K562 (cell line): ENCODE data around the gene BMAL1. TPM values are rescaled to one million over a fixed set of nuclear protein-coding genes. Genes with fewer than 3 reads are reported as not detected.

ENCODE experiments used
- ATAC-seq: fragments of 200-7000 bp; cut with Tn5 transposase; 3 replicates; pipeline ENCODE4 v1.9.1; 2020; ENCODE audit warnings: moderate library complexity
- BruUV-seq: library from RNA; stranded (reverse); fragments of 400-500 nt; replicated peaks from 2 replicates; lab custom pipeline; 2021; lab: Mats Ljungman, UMichigan
- CTCF ChIA-PET: fragments of 300-600 bp; formaldehyde crosslinking; extraction: SDS; loops from one replicate; lab custom pipeline; 2021; ENCODE audit warnings: low intra/inter-chr PET ratio; lab: Yijun Ruan, JAX
- POLR2A ChIA-PET: fragments of 300-600, 350-650 bp; sonication (Branson Sonifier 250); formaldehyde crosslinking; extraction: SDS; loops from one replicate; lab custom pipeline; 2021; ENCODE audit warnings: antibody characterized with exemption, inconsistent platforms; lab: Yijun Ruan, JAX
- DNase-seq, 4 experiments: peaks; one replicate each; pipeline versions ENCODE4 v3.0.0 to v3.0.0-alpha.2; 2011 to 2018; ENCODE audit warnings: low spot score in 3 of 4, mixed read lengths in 3 of 4; ENCODE audit errors: extremely low read depth in 1 of 4
- FAIRE-seq: peaks from 2 replicates; lab custom pipeline; 2011; peaks lifted over from hg19 to GRCh38; lab: Jason Lieb, UNC
- H2AFZ ChIP-seq: 2 replicates; pipeline ENCODE4 v1.6.0; 2011; ENCODE audit warnings: low read depth, low read length, control low read depth, inconsistent platforms
- H3K27ac ChIP-seq: fragments of 200-600 bp; 3 replicates; pipeline ENCODE4 v1.8.0; 2011; ENCODE audit warnings: low read depth, mild to moderate bottlenecking, control low read depth, inconsistent platforms, low read length, moderate library complexity, mixed read lengths; ENCODE audit errors: extremely low read depth
- H3K27me3 ChIP-seq, 2 experiments: fragments of 300-600 bp in 1 of 2; 2 replicates in 1 of 2; 3 replicates in 1 of 2; pipeline versions ENCODE4 v1.6.0 to v1.8.0; 2011; ENCODE audit warnings: inconsistent platforms in 2 of 2, low read length in 2 of 2, mild to moderate bottlenecking in 1 of 2, mixed read lengths in 1 of 2, moderate library complexity in 1 of 2; ENCODE audit not compliant: control insufficient read depth in 2 of 2, insufficient read depth in 2 of 2
- H3K36me3 ChIP-seq: fragments of 300-600 bp; 3 replicates; pipeline ENCODE4 v1.8.0; 2011; ENCODE audit warnings: mild to moderate bottlenecking, low read length, inconsistent platforms; ENCODE audit not compliant: control insufficient read depth, insufficient read depth
- H3K4me1 ChIP-seq, 2 experiments: fragments of 200-600 bp in 1 of 2; replicated peaks in 1 of 2; 2 replicates in 1 of 2; 3 replicates in 1 of 2; pipeline versions ENCODE4 v1.5.1 to v1.8.0; 2011; ENCODE audit warnings: inconsistent platforms in 2 of 2, low read length in 2 of 2, mild to moderate bottlenecking in 1 of 2, mixed read lengths in 1 of 2, moderate library complexity in 1 of 2; ENCODE audit not compliant: control insufficient read depth in 2 of 2, insufficient read depth in 2 of 2
- H3K4me2 ChIP-seq: 2 replicates; pipeline ENCODE4 v1.6.1; 2011; ENCODE audit warnings: low read length, control low read depth, inconsistent platforms, mixed read lengths; ENCODE audit not compliant: insufficient read depth
- H3K4me3 ChIP-seq: fragments of 200-600 bp; sonication (generic), shearing (Covaris generic); 2 replicates; pipeline ENCODE4 v1.5.1; 2016; ENCODE audit warnings: control low read depth, inconsistent platforms
- H3K79me2 ChIP-seq: fragments of 200-600 bp; 3 replicates; pipeline ENCODE4 v1.8.0; 2011; ENCODE audit warnings: low read length, inconsistent platforms; ENCODE audit not compliant: control insufficient read depth, insufficient read depth
- H3K9ac ChIP-seq, 2 experiments: 2 replicates each; pipeline versions ENCODE4 v1.6.0 to v1.6.1; 2011; ENCODE audit warnings: low read depth in 2 of 2, low read length in 2 of 2, control low read depth in 1 of 2, inconsistent platforms in 1 of 2, mild to moderate bottlenecking in 1 of 2, mixed read lengths in 1 of 2; ENCODE audit not compliant: insufficient read depth in 1 of 2
- H3K9me1 ChIP-seq: one replicate; pipeline ENCODE4 v1.6.0; 2011; ENCODE audit warnings: inconsistent platforms, mild to moderate bottlenecking, low read length, moderate library complexity; ENCODE audit not compliant: control insufficient read depth, insufficient read depth
- H3K9me3 ChIP-seq: replicated peaks from 2 replicates; pipeline ENCODE4 v1.5.1; 2011; ENCODE audit warnings: low read depth, low read length, inconsistent platforms; ENCODE audit not compliant: control insufficient read depth, insufficient read depth
- H4K20me1 ChIP-seq: replicated peaks from 2 replicates; pipeline ENCODE4 v1.6.1; 2011; ENCODE audit warnings: low read length, inconsistent platforms, mixed read lengths; ENCODE audit not compliant: control insufficient read depth, insufficient read depth
- ARID2 ChIP-seq: fragments of 450-650 bp; IDR thresholded peaks from 2 replicates; pipeline ENCODE4 v1.6.1; 2017; ENCODE audit warnings: antibody characterized with exemption, mild to moderate bottlenecking
- ETS2 ChIP-seq: IDR thresholded peaks from 2 replicates; pipeline ENCODE4 v1.6.1; 2016; ENCODE audit warnings: borderline replicate concordance, missing genetic modification characterization, mild to moderate bottlenecking, moderate library complexity, missing compliant biosample characterization; ENCODE audit not compliant: poor library complexity, severe bottlenecking
- KLF1 ChIP-seq: fragments of 450-650 bp; IDR thresholded peaks from 2 replicates; pipeline ENCODE4 v1.6.1; 2016; ENCODE audit warnings: missing genetic modification characterization, missing compliant biosample characterization
- MAFF ChIP-seq: IDR thresholded peaks from 2 replicates; pipeline ENCODE4 v1.6.1; 2012; ENCODE audit warnings: low read length, improper control_type of control experiment
- SAFB ChIP-seq: fragments of 200-400 bp; formaldehyde crosslinking; IDR thresholded peaks from 2 replicates; pipeline ENCODE4 v1.6.1; 2017; ENCODE audit warnings: low read depth, low read length, borderline replicate concordance
- SETDB1 ChIP-seq: IDR thresholded peaks from one replicate; pipeline ENCODE4 v1.6.1; 2012; ENCODE audit warnings: low read length, control low read depth, inconsistent platforms
- ZFP36 ChIP-seq: fragments of 150-350 bp; IDR thresholded peaks from 2 replicates; pipeline ENCODE4 v1.6.1; 2018; ENCODE audit warnings: low read length, low read depth; ENCODE audit not compliant: partially characterized antibody
- ZNF146 ChIP-seq: IDR thresholded peaks from one replicate; pipeline ENCODE4 v1.6.1; 2018; ENCODE audit warnings: missing compliant biosample characterization; ENCODE audit not compliant: unreplicated experiment
- ZNF780A ChIP-seq: fragments of 250-450 bp; sonication (Bioruptor Pico); IDR thresholded peaks from 2 replicates; pipeline ENCODE4 v1.5.0; 2021; ENCODE audit warnings: mild to moderate bottlenecking
- WGBS: fragments of 100-300 bp; shearing (Covaris generic); methylation state at CpG from one replicate; pipeline ENCODE4 v1.1.6; 2016; ENCODE audit warnings: low coverage, mixed read lengths; ENCODE audit not compliant: insufficient coverage; ENCODE audit errors: missing lambda C conversion rate; 5-methylcytosine and 5-hydroxymethylcytosine counted together
- in situ Hi-C: fragments of 300-500 bp; cut with MboI; formaldehyde crosslinking; loops from 4 replicates; pipeline ENCODE4 v1.15.0; 2018; ENCODE audit warnings: inconsistent platforms, mixed read lengths
- intact Hi-C: fragments of 100-400 bp; cut with micrococcal nuclease; formaldehyde crosslinking; loops from 2 replicates; pipeline ENCODE4 v1.14.2; 2022
- polyA plus RNA-seq, 8 experiments: library from polyadenylated mRNA; depleted of rRNA in 4 of 8; stranded (reverse) in 5 of 8; unstranded in 3 of 8; fragments of >200 nt; fragmentation: Nextera tagmentation in 2 of 8; fragmentation: Illumina TruSeq in 1 of 8; extraction: Ambion mirVana in 2 of 8; extraction: Trizol in 1 of 8; gene quantifications; 2 replicates each; pipeline versions ENCODE4 v1.2.1 to v1.2.3, GENCODE V29; 2011 to 2014; ENCODE audit warnings: inconsistent platforms in 1 of 8, missing spikeins in 1 of 8
- total RNA-seq, 7 experiments: library from RNA; depleted of rRNA in 6 of 7; stranded (reverse); fragments of >200 nt in 6 of 7; fragmentation: Illumina TruSeq in 2 of 7; extraction: Trizol in 2 of 7; gene quantifications; 2 replicates each; pipeline versions ENCODE4 v1.2.1 to v1.2.3, GENCODE V29; 2011 to 2021; ENCODE audit warnings: low replicate concordance in 1 of 7
- TF ChIP-seq, protein P1 (sequence below): fragments of 250-450 bp; sonication (Bioruptor Pico); IDR thresholded peaks from 2 replicates; pipeline ENCODE4 v1.8.0; 2021; ENCODE audit warnings: borderline replicate concordance, mild to moderate bottlenecking, moderate library complexity; ENCODE audit not compliant: poor library complexity, severe bottlenecking
- TF ChIP-seq, protein P2 (sequence below): fragments of 250-450 bp; sonication (Bioruptor Pico); IDR thresholded peaks from 2 replicates; pipeline ENCODE4 v1.6.1; 2021; ENCODE audit warnings: mild to moderate bottlenecking

The BMAL1 gene
- total and polyA plus RNA-seq, 9 of the 15 experiments (the other 6 are each of a cell fraction or from before 2014, with no cell fraction given) = 0.14 to 2.4 (median 0.64) TPM

GRCh38 chr11:13297308-13297916, 19.8 kb downstream of the BMAL1 start:
- ATAC-seq = no peak

More at GRCh38 chr11:13297308-13297916, 19.8 kb downstream of the BMAL1 start:
- Histone ChIP-seq H3K9me1 (no peaks in the 10 kb centered on the region), H3K4me1 (no peaks in the 10 kb centered on the region), H3K9me3 (no peaks in the 10 kb centered on the region), H2AFZ (no peak overlapping the region), H3K36me3 (no peaks in the 10 kb centered on the region), H3K79me2 (no peaks in the 10 kb centered on the region), H3K4me3 (no peak overlapping the region), H3K27ac (no peak overlapping the region), H3K4me2 (no peak overlapping the region), H3K9ac (no peak overlapping the region), H3K27me3 (peaks cover 0 to 22% of the 10 kb centered on the region in 2 experiments; a peak in 2 of 5 replicates), H4K20me1 (no peaks in the 10 kb centered on the region)
- intact Hi-C loops (no loop called here), in situ Hi-C loops (no loop called here)
- no peak for DNase-seq
- no TSS peak for BruUV-seq
- TF ChIP-seq ZNF146 (no peak), ETS2 (no peak), ARID2 (no peak), ZNF780A (CRISPR knock-in tag) (no peak), SETDB1 (no peak), SAFB (no peak), ZFP36 (no peak), MAFF (no peak), KLF1 (tag) (no peak)
- TF ChIP-seq, protein P1, sequence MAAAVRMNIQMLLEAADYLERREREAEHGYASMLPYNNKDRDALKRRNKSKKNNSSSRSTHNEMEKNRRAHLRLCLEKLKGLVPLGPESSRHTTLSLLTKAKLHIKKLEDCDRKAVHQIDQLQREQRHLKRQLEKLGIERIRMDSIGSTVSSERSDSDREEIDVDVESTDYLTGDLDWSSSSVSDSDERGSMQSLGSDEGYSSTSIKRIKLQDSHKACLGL (CRISPR knock-in tag) = no peak
- TF ChIP-seq, protein P2, sequence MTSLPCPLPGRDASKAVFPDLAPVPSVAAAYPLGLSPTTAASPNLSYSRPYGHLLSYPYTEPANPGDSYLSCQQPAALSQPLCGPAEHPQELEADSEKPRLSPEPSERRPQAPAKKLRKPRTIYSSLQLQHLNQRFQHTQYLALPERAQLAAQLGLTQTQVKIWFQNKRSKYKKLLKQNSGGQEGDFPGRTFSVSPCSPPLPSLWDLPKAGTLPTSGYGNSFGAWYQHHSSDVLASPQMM (CRISPR knock-in tag) = no peak
- no peak for FAIRE-seq
- POLR2A ChIA-PET = interaction anchor here (1.1 kb wide), 1 partner anchor 13 kb away, joined by 3 read pairs; no protein-coding TSS in a partner anchor
- 2% methylated on average over 4 of the region's 5 CpGs for WGBS
- CTCF ChIA-PET = no interaction called here
